Neuron (in vitro differentiated cells): ENCODE results near the gene SETD2.

Experiments used
- H2AFZ ChIP-seq: one replicate; pipeline ENCODE4 v1.6.1; 2013; ENCODE audit warnings: low read depth, mild to moderate bottlenecking, inconsistent platforms, low read length, moderate library complexity
- H3K27me3 ChIP-seq: one replicate; pipeline ENCODE4 v1.6.1; 2013; ENCODE audit warnings: low read length; ENCODE audit not compliant: insufficient read depth
- H3K36me3 ChIP-seq: one replicate; pipeline ENCODE4 v1.6.1; 2013; ENCODE audit warnings: low read length; ENCODE audit not compliant: insufficient read depth
- H3K4me1 ChIP-seq: one replicate; pipeline ENCODE4 v1.6.1; 2013; ENCODE audit warnings: low read length; ENCODE audit not compliant: insufficient read depth
- H3K4me3 ChIP-seq: 2 replicates; pipeline ENCODE4 v1.5.1; 2013; ENCODE audit warnings: mild to moderate bottlenecking, low read length, moderate library complexity
- H3K9me3 ChIP-seq: one replicate; pipeline ENCODE4 v1.6.1; 2013; ENCODE audit warnings: low read length

Gene SETD2

DNA sequence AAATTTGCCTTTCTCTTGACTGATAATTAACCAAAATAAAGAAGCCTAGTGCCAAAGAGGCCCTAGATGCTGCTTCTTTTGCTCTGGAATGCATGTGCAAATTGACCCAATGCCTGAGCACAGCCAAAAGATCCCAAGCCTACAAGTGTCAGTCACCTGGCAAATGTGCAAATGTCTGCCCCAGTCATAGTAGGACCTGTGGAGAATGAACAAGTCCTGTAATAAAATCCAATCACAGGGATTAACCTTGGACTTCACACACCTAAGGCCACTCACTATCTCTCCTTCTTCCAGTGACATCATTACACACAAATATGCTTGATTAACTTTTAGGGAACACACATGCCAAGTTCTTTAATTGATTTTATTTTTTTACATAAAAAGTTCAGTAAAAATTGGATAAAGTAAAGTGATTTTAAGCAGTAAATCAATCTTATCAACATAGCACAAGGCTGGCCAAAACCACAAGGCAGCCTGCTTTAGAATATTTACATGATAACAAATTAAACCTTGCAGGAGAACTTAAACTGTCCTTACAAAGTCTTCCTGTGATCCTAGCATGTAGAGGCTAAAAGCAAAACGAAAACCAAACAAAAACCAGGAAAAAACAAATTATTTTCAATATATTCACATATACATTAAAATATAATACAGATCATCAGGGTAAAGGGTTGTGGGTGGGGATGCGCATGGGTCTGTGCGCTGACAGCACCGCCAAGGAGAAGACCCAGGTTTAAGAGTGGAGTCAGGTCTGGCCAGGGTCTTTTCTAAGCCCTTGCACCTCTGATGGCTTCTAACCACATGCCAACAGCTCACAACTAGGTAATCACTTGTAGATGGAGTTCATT, 147.6 kb downstream of the SETD2 start:
- no peaks in the 10 kb centered on the region for H3K27me3 ChIP-seq
- peaks cover 56% of the 10 kb centered on the region for H3K36me3 ChIP-seq
- H3K9me3 ChIP-seq = no peaks in the 10 kb centered on the region
- H3K4me3 ChIP-seq = no peak overlapping the region
- H3K4me1 ChIP-seq = no peaks in the 10 kb centered on the region
- H2AFZ ChIP-seq = no peak overlapping the region

DNA sequence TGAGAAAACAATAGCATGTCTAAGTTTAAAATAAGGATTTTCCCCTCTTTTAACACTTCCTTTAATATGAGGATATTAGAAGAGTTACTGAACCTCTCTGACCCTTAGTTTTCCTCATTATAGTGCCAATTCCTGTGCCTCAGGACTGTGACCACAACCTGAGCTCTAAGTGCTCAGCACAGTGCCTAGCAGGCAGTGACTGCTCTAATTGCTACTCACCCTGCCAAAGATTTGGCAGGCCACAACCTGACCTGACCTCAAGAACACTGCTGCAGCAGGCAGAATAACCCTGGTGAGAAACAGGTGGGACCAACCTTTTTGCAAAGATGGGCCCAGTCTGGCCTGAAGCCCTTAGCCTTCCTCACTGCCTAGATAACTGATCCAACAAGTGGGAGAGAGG, 148.8 kb downstream of the SETD2 start:
- peaks cover 56% of the 10 kb centered on the region for H3K36me3 ChIP-seq
- H3K4me3 ChIP-seq = no peak overlapping the region
- no peaks in the 10 kb centered on the region for H3K27me3 ChIP-seq
- H3K4me1 ChIP-seq = no peaks in the 10 kb centered on the region
- no peak overlapping the region for H2AFZ ChIP-seq
- peaks cover 1% of the 10 kb centered on the region for H3K9me3 ChIP-seq

DNA sequence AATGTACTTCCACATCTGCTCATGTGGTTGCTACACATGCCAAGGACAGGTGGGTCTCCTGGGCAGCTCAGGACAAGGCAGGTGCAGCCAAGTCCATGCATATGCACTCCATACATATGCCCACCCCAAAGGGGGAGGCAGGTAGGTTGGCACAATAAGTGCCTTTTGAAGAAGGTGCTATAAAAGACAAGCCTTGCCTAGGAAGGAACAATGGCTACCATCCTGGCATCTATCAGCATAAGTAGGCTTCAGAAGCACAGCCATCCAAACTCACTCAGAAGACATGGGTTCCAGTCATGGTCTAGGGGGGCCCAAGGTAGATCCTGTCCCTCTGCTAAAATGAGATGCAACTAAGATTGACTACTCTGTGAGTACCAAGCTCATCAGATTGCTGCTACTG, 149.9 kb downstream of the SETD2 start:
- H2AFZ ChIP-seq = no peak overlapping the region
- H3K4me3 ChIP-seq = no peak overlapping the region
- peaks cover 45% of the 10 kb centered on the region for H3K36me3 ChIP-seq
- H3K4me1 ChIP-seq = no peaks in the 10 kb centered on the region
- peaks cover 1% of the 10 kb centered on the region for H3K9me3 ChIP-seq
- no peaks in the 10 kb centered on the region for H3K27me3 ChIP-seq

DNA sequence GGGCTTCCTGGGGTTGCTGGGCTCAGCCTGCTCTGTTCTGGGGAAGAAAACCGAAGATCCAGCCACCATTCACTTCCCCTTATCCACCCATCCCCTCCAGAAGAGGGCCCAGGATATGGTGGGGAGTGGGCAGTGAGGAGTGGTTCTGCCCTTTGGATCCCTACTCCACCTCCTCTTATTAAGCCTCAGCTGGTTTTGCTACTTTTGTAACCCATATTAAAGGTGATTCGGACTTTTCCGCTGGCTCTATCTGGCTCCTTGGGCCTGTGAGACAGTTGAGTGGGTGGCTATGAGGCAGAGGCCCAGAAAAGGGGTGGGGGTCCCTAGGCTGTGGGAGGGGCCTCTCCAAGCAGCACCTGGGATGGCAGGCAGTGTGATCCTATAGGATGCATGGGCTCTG, 150.7 kb downstream of the SETD2 start:
- Histone ChIP-seq H3K9me3 (peaks cover 1% of the 10 kb centered on the region), H3K4me1 (no peaks in the 10 kb centered on the region), H2AFZ (no peak overlapping the region)

DNA sequence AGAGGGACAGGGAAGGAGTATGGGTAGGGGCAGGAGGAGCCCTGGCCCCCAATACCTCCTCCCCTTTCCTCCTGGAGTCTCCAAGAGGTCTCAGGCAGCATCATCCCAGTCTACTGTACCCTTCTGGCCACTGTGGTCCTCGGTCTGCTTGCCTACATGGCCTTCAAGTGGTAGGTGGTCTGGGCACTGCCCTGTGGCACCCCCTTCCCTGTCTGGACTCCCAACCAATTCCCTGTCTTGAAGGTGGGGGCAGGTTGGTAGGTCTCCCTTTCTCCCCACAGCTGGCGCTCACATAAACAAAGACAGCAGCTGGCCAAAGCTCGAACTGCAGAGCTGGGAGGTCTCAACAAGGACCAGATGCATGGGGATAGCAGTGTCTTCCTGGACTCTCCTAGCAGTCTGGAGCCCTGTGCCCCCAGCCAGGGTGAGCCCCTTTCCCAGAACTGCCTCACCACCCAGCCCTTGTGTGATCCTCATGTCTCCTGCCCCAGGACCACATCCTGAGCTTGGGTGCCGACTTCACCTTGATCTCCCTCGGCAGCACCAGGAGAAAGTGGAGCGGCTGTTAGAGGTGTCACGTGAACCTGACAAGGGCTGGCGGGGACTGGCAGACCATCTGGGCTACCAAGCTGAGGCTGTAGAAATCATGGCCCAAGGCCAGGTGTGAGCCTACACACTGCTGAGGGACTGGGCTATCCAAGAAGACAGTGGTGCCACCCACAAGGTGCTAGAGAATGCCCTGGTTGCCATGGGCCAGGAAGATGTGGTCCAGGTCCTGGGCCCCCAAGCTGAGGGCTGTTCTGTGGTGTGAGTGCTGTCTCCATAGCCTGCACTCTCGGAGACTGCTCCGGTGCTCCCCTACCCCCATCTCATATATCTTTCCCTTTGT, 151.3 kb downstream of the SETD2 start:
- H3K36me3 ChIP-seq = peaks cover 30% of the 10 kb centered on the region
- H3K9me3 ChIP-seq = peaks cover 1% of the 10 kb centered on the region
- no peak overlapping the region for H3K4me3 ChIP-seq
- H3K27me3 ChIP-seq = no peaks in the 10 kb centered on the region
- H3K4me1 ChIP-seq = no peaks in the 10 kb centered on the region
- H2AFZ ChIP-seq = no peak overlapping the region

More for the DNA sequence above, 150.7 kb downstream of the SETD2 start:
- no peaks in the 10 kb centered on the region for H3K27me3 ChIP-seq
- peaks cover 37% of the 10 kb centered on the region for H3K36me3 ChIP-seq
- no peak overlapping the region for H3K4me3 ChIP-seq

DNA sequence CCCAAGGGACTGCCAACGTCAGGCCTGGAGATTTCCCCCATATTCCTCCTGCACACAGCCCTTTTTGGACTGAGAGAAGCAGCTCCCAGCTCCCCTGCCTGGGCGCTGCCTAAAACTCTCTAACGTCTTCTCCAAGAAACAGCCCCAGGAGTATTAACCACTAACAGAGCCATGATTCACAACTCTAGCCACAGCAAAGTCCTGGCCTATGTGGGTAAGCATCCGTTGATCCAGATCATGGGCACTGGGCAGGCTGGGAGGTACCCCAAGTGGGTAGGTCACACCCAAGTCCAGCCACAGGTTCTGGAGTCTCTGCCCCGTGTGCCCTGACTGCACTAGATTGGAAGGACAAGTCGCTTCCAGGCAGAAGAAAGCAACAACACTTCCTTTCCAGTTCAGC, 152.5 kb downstream of the SETD2 start:
- no peak overlapping the region for H2AFZ ChIP-seq
- H3K4me3 ChIP-seq = no peak overlapping the region
- H3K36me3 ChIP-seq = peaks cover 18% of the 10 kb centered on the region
- no peaks in the 10 kb centered on the region for H3K27me3 ChIP-seq
- H3K4me1 ChIP-seq = no peaks in the 10 kb centered on the region
- H3K9me3 ChIP-seq = peaks cover 1% of the 10 kb centered on the region

DNA sequence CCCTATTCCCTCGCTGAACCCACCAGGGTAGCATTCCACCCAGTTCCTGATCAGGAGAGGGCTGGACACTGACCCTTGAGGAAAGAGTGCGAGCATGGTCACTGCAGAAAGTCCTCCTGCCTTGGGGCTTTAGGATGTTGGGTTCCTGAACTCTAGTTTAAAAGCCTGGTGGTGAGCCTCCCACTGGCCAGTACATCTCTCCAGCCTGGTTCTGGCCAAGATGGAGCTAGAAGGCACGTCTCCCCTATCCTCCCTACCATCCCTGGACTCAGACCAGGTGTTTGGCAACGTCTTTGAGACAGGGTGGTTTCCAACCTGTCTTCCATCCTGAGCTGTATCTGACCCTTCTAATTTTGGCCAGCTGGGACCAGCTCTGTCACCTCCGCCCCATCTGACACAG, 153.0 kb downstream of the SETD2 start:
- no peak overlapping the region for H2AFZ ChIP-seq
- H3K36me3 ChIP-seq = peaks cover 16% of the 10 kb centered on the region
- peaks cover 1% of the 10 kb centered on the region for H3K9me3 ChIP-seq
- H3K4me1 ChIP-seq = no peaks in the 10 kb centered on the region
- H3K4me3 ChIP-seq = no peak overlapping the region
- H3K27me3 ChIP-seq = no peaks in the 10 kb centered on the region

DNA sequence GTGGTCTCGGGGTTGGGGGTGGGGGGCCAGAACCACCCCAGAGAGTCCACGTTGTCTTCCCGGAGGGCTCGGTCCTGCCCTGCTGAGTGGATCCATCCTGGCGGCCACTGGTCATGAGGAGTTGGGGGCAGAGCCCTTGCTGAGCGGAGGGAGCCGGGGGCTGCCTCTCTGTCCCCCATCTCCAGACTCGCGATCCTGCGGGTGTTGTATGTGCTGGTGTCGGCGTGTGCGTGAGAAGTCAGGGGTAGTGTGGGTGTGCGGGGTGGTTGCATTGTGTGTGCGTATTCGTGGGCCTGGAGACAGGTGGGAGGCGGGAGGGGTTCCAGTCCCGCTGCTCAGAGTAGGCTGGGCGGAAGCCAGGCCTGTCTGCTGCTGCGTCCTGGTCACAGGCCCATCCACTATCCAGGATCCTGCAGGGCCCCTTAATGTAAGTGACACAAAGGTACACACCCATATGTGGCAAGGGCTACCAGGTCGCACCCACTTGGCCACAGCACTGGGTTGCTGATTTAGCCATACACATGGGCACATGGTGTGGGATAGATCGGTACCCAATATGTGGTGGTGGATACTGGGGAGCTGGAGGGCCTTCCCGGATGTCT, 153.7 kb downstream of the SETD2 start:
- peaks cover 1% of the 10 kb centered on the region for H3K9me3 ChIP-seq

DNA sequence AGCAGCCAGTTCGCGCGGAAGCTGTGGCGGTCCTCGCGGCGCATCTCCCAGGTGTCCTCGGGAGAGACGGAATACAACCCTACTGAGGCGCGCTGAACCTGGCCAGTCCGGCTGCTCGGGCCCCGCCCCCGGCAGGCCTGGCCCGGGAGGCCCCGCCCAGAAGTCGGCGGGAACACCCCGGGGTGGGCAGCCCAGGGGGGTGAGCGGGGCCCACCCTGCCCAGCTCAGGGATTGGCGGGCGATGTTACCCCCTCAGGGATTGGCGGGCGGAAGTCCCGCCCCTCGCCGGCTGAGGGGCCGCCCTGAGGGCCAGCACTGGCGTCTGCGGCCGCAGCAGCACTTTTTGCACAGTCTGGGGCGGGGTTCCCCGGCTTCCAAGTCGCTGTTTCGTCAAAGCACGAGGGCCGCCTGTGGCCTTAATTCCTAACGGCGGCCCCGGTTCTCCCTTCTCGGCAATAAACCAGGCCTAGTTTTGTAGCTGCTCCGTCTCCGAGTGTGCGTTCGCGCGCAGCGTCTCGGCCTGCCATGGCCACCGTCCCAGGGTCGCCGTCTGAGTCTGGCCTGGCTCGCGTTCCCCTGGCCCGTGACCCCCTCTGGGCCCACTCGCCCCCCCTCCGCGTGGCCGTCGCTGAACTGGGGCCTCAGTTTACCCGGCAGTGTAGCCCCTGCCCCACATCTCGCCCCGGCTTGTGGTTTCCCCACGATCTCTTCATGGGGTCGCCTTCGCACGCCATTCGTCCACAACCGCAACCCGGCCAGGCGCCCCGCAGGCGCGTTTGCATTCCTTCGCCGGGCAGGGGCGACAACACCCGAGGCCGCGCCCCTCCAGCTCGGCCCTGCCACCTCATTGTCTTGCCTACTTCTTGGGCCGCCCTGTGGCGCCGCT, 154.4 kb downstream of the SETD2 start:
- no peaks in the 10 kb centered on the region for H3K4me1 ChIP-seq
- no peak overlapping the region for H2AFZ ChIP-seq
- peaks cover 8% of the 10 kb centered on the region for H3K36me3 ChIP-seq
- H3K9me3 ChIP-seq = peaks cover 1% of the 10 kb centered on the region
- no peak overlapping the region for H3K4me3 ChIP-seq
- no peaks in the 10 kb centered on the region for H3K27me3 ChIP-seq

More for the DNA sequence above, 153.7 kb downstream of the SETD2 start:
- Histone ChIP-seq H2AFZ (no peak overlapping the region), H3K4me3 (no peak overlapping the region), H3K4me1 (no peaks in the 10 kb centered on the region), H3K36me3 (peaks cover 11% of the 10 kb centered on the region), H3K27me3 (no peaks in the 10 kb centered on the region)

DNA sequence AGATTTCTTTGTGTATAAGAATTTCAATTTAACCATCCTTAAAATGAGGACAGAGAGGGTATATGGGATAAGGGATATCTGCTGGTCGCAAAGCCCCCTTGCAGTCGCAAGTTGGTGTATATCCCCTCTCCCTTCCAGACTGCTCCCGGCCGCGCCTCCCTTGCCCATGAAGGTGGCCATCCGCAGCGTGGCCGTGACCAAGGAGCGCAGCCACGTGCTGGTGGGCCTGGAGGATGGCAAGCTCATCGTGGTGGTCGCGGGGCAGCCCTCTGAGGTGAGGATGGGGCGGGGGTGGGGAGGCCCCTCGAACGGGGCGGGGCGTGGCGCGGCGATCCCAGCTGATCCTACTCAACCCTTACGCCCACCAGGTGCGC, 155.1 kb downstream of the SETD2 start:
- Histone ChIP-seq H2AFZ (no peak overlapping the region), H3K27me3 (no peaks in the 10 kb centered on the region), H3K9me3 (peaks cover 1% of the 10 kb centered on the region), H3K4me3 (no peak overlapping the region), H3K36me3 (peaks cover 5% of the 10 kb centered on the region), H3K4me1 (no peaks in the 10 kb centered on the region)

DNA sequence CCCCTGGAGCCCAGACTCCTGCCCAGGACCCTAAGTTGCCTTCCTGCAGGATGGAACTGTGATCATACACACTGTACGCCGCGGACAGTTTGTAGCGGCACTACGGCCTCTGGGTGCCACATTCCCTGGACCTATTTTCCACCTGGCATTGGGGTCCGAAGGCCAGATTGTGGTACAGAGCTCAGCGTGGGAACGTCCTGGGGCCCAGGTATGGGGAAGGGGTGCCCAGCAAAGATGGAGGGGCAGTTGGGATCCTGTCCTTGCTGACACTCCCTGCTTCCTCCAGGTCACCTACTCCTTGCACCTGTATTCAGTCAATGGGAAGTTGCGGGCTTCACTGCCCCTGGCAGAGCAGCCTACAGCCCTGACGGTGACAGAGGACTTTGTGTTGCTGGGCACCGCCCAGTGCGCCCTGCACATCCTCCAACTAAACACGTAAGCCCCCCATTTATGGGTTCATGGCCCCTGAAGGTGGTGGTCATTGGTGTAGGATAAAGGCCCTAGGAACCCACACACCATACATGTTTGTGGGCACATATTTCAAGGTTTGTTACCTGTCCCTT, 155.6 kb downstream of the SETD2 start:
- Histone ChIP-seq H3K9me3 (peaks cover 1% of the 10 kb centered on the region), H3K27me3 (no peaks in the 10 kb centered on the region), H3K4me1 (no peaks in the 10 kb centered on the region), H2AFZ (no peak overlapping the region), H3K4me3 (no peak overlapping the region), H3K36me3 (peaks cover 5% of the 10 kb centered on the region)
